NCI-H1105 (cell line): ENCODE results near the gene SLC30A10.
A peak's percentile ranks its signal among the peaks of the same experiment; 100 is the strongest.
"Not testable (repeated sequence)": the region's sequence is repeated elsewhere in the genome, so short reads cannot be mapped to it uniquely, and the experiment has no call there.

ENCODE experiments used
- DNase-seq: peaks from one replicate; lab custom pipeline; 2025; lab: John Stamatoyannopoulos, UW

Gene SLC30A10

GRCh38 chr1:219927956-219928790, at the start of gene SLC30A10:
Gene SLC30A10, minus strand, starts transcription at chr1:219928557. Its CDS starts 117 bp downstream, at chr1:219928440.
- peak; percentile 23 for DNase-seq

- DNase-seq = no peak
These were observed 44.9 kb upstream of the SLC30A10 start for GRCh38 chr1:219973213-219973612.

GRCh38 chr1:219967361-219967760, 39.0 kb upstream of the SLC30A10 start:
- DNase-seq = no peak

GRCh38 chr1:219966071-219966349, 37.7 kb upstream of the SLC30A10 start:
- DNase-seq = no peak

- DNase-seq = no peak
These were observed 37.1 kb upstream of the SLC30A10 start for GRCh38 chr1:219965285-219966070.

GRCh38 chr1:219963432-219963831, 35.1 kb upstream of the SLC30A10 start:
- DNase-seq = no peak

GRCh38 chr1:219961684-219962083, 33.3 kb upstream of the SLC30A10 start:
- DNase-seq = no peak

- DNase-seq = no peak
These were observed 31.3 kb upstream of the SLC30A10 start for GRCh38 chr1:219959540-219960203.

GRCh38 chr1:219958875-219959417, 30.6 kb upstream of the SLC30A10 start:
- DNase-seq = no peak

GRCh38 chr1:219954736-219955421, 26.5 kb upstream of the SLC30A10 start:
- no peak for DNase-seq

- DNase-seq = no peak
These were observed 25.7 kb upstream of the SLC30A10 start for GRCh38 chr1:219954052-219954451.

GRCh38 chr1:219952361-219952760, 24.0 kb upstream of the SLC30A10 start:
- no peak for DNase-seq

- DNase-seq = not testable (repeated sequence)
These were observed 20.9 kb upstream of the SLC30A10 start for GRCh38 chr1:219949227-219949626.

GRCh38 chr1:219948766-219949165, 20.4 kb upstream of the SLC30A10 start:
- DNase-seq = not testable (repeated sequence)

GRCh38 chr1:219945795-219946194, 17.4 kb upstream of the SLC30A10 start:
- DNase-seq = no peak

GRCh38 chr1:219941179-219942118, 13.1 kb upstream of the SLC30A10 start:
- no peak for DNase-seq

GRCh38 chr1:219940707-219941106, 12.3 kb upstream of the SLC30A10 start:
- no peak for DNase-seq

GRCh38 chr1:219938706-219939105, 10.3 kb upstream of the SLC30A10 start:
- no peak for DNase-seq

- not testable (repeated sequence) for DNase-seq
These were observed 5.4 kb upstream of the SLC30A10 start for GRCh38 chr1:219933763-219934162.

- no peak for DNase-seq
These were observed 2.7 kb upstream of the SLC30A10 start for GRCh38 chr1:219931033-219931432.

GRCh38 chr1:219928791-219929118, 398 bp upstream of the SLC30A10 start:
- no peak for DNase-seq
